GM12874 (cell line): ENCODE measurements around the gene TCEANC.

Experiments used
- TF ChIP-seq, protein P1 (sequence below): IDR thresholded peaks from 2 replicates; pipeline ENCODE4 v1.5.1; 2011; ENCODE audit warnings: low read depth, mild to moderate bottlenecking, control low read depth, low read length, moderate library complexity; ENCODE audit not compliant: insufficient read depth

TCEANC gene

DNA sequence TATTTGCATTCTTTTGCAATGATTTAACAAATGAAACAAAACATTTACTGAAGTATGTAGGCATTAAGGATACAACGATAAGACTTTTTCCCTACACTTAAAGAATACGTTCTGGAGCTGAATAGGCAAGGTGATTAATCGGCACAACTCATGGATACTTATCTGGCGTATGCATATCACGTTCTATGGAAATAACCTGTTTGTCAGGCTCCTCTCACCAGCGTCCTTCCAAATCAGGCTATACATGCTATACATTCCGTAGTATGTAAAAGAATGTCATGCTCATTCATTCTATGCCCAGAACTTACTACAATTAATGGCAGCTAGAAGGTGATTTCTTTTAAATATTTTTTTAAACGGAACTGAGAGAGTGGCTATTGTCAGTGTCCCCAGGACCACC, 25.6 kb upstream of the TCEANC start:
- TF ChIP-seq, protein P1, sequence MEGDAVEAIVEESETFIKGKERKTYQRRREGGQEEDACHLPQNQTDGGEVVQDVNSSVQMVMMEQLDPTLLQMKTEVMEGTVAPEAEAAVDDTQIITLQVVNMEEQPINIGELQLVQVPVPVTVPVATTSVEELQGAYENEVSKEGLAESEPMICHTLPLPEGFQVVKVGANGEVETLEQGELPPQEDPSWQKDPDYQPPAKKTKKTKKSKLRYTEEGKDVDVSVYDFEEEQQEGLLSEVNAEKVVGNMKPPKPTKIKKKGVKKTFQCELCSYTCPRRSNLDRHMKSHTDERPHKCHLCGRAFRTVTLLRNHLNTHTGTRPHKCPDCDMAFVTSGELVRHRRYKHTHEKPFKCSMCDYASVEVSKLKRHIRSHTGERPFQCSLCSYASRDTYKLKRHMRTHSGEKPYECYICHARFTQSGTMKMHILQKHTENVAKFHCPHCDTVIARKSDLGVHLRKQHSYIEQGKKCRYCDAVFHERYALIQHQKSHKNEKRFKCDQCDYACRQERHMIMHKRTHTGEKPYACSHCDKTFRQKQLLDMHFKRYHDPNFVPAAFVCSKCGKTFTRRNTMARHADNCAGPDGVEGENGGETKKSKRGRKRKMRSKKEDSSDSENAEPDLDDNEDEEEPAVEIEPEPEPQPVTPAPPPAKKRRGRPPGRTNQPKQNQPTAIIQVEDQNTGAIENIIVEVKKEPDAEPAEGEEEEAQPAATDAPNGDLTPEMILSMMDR, result no peak

- TF ChIP-seq, protein P1, result no peak
Measured at GRCh38 chrX:13638021-13638420, 14.9 kb upstream of the TCEANC start.

DNA sequence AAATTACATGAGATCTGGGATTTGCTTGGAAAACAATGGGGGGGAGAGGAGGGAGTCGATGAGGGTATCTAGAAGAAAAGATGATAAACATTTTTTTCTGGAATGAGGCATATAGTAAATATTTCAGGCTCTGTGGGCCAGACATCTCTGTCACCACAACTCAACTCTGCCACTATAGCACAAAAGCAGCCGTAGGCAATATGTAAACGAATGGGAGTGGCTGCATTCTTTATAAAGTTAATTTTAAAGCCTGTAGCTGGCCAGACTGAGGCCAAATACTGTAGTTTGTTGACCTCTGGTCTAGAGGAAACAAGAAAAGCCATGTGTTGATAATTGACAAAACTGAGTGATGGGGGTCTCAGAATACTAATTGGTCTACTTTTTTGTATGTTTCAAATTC, 14.1 kb upstream of the TCEANC start:
- TF ChIP-seq, protein P1, result no peak

GRCh38 chrX:13645464-13646153, 7.3 kb upstream of the TCEANC start:
- TF ChIP-seq, protein P1, result no peak

DNA sequence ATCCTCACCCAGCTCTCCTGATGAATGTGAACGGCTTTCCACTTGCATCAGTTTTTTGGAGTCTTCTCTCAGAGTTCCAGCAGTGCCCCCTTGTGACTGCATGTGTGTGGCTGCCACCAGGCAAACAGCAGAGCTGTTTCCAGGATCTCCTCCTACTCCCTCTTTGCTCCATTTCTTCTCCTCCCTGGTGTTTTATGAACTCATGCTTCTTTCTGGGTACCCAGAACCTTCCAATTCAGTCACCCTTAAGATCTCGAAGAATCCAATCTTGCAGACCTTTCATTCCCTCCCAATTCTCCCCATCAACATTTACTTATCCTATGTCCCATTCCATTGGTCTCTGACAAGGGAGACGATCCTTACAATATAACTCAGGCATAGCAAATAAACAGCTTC, 6.8 kb upstream of the TCEANC start:
- TF ChIP-seq, protein P1, result peak; percentile 61

DNA sequence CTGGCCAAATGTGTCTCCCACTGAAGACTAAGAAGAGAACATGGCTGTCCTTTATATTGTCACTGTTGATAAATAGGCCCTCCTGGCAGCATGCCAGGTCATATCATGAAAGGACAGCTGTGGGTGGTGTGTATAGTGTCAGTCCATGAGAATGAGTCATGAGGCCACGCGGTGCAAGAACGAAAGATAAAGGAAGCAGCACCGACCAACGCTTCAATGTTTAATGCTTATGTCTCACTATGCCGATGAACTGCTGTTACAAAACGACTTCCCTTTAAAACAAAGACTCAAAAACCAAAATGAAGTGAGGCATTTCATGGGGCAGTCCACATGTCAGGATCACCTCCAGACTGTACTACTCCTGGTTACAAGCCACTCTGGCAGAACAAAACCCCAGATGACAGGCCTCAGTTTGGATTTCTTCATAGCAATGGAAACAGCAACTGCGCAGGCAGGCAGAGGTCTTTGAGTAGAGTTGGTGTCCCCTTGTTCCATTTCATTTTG, 5.2 kb upstream of the TCEANC start:
- TF ChIP-seq, protein P1, result no peak

- TF ChIP-seq, protein P1, result no peak
Measured at GRCh38 chrX:13649838-13650237, 3.1 kb upstream of the TCEANC start.
